ENCODE data around the gene WDR70.

GRCh38 chr5:37495668-37496347 is 116.7 kb downstream of the WDR70 start:
- no peak for TF ChIP-seq CTCF (conservative IDR thresholded peaks at IDR 0.05)
- no peak for TF ChIP-seq EZH2 (IDR thresholded peaks at IDR 0.05; ENCODE audit: low read depth)

Measured in PC-9 (cell line).